GM20431 (cell line): ENCODE measurements around the gene AAGAB.

ENCODE experiments used
- in situ Hi-C: fragments of 300-500 bp; cut with MseI, MboI; formaldehyde crosslinking; loops from one replicate; pipeline ENCODE4 v1.15.0; 2020; ENCODE audit warnings: low sequenced_read_pairs; ENCODE audit not compliant: unreplicated experiment

Gene AAGAB

GRCh38 chr15:67175643-67176071 lies 78.8 kb downstream of the AAGAB start:
- in situ Hi-C loops: no loop called here

- in situ Hi-C loops: no loop called here
Measured at GRCh38 chr15:67174864-67175573, 79.4 kb downstream of the AAGAB start.

GRCh38 chr15:67174446-67174845 lies 80.0 kb downstream of the AAGAB start:
- in situ Hi-C loops: no loop called here

GRCh38 chr15:67173786-67174185 lies 80.7 kb downstream of the AAGAB start:
- in situ Hi-C loops: no loop called here

GRCh38 chr15:67173005-67173404 lies 81.5 kb downstream of the AAGAB start:
- in situ Hi-C loops: no loop called here

GRCh38 chr15:67172172-67172571 lies 82.3 kb downstream of the AAGAB start:
- in situ Hi-C loops: no loop called here

GRCh38 chr15:67171471-67171870 lies 83.0 kb downstream of the AAGAB start:
- in situ Hi-C loops: no loop called here

GRCh38 chr15:67170143-67170925 lies 84.1 kb downstream of the AAGAB start:
- in situ Hi-C loops: no loop called here

GRCh38 chr15:67168694-67169093 lies 85.8 kb downstream of the AAGAB start:
- in situ Hi-C loops: no loop called here

- in situ Hi-C loops: no loop called here
Measured at GRCh38 chr15:67167091-67167490, 87.4 kb downstream of the AAGAB start.

GRCh38 chr15:67166280-67167009 lies 88.0 kb downstream of the AAGAB start:
- in situ Hi-C loops: no loop called here

GRCh38 chr15:67165254-67166253 lies 88.9 kb downstream of the AAGAB start:
- in situ Hi-C loops: no loop called here

GRCh38 chr15:67164811-67165253 lies 89.6 kb downstream of the AAGAB start:
- in situ Hi-C loops: no loop called here

GRCh38 chr15:67164401-67164791 lies 90.1 kb downstream of the AAGAB start:
- in situ Hi-C loops: no loop called here

GRCh38 chr15:67163180-67163579 lies 91.3 kb downstream of the AAGAB start:
- in situ Hi-C loops: no loop called here

- in situ Hi-C loops: no loop called here
Measured at GRCh38 chr15:67161881-67162280, 92.6 kb downstream of the AAGAB start.

GRCh38 chr15:67161412-67161811 lies 93.0 kb downstream of the AAGAB start:
- in situ Hi-C loops: no loop called here

- in situ Hi-C loops: no loop called here
Measured at GRCh38 chr15:67158367-67158766, 96.1 kb downstream of the AAGAB start.

GRCh38 chr15:67157521-67158252 lies 96.8 kb downstream of the AAGAB start:
- in situ Hi-C loops: no loop called here
